WTC11 (cell line): Measurements from ENCODE around the gene PARP14. TPM values are rescaled to one million over a fixed set of nuclear protein-coding genes. Genes with fewer than 3 reads are reported as not detected.

Experiments
- ATAC-seq: fragments of 200-7000 bp; cut with Tn5 transposase; 2 replicates; pipeline ENCODE4 v1.10.0; 2021; ENCODE audit warnings: mild to moderate bottlenecking, moderate library complexity
- CTCF ChIA-PET: fragments of 300-600 bp; sonication (Branson Sonifier 250); formaldehyde crosslinking; loops from one replicate; lab custom pipeline; 2021; ENCODE audit warnings: antibody characterized with exemption; lab: Charles Lee
- POLR2A ChIA-PET: fragments of 350-600 bp; sonication (Branson Sonifier 250); formaldehyde crosslinking; loops from one replicate; lab custom pipeline; 2021; ENCODE audit warnings: antibody characterized with exemption; lab: Charles Lee
- DNase-seq: peaks from one replicate; pipeline ENCODE4 v3.0.0; 2021; ENCODE audit warnings: low spot score
- H3K27ac Mint-ChIP-seq: 2 replicates; pipeline ENCODE4 v1.8.0; 2021; ENCODE audit warnings: mixed read lengths
- H3K27me3 Mint-ChIP-seq: 2 replicates; pipeline ENCODE4 v1.8.0; 2021; ENCODE audit warnings: low read depth, mild to moderate bottlenecking, moderate library complexity, mixed read lengths
- H3K36me3 Mint-ChIP-seq: 2 replicates; pipeline ENCODE4 v1.8.0; 2021; ENCODE audit warnings: mixed read lengths
- H3K4me1 Mint-ChIP-seq: 2 replicates; pipeline ENCODE4 v1.8.0; 2022; ENCODE audit warnings: mixed read lengths
- H3K4me3 Mint-ChIP-seq: 2 replicates; pipeline ENCODE4 v1.8.0; 2021; ENCODE audit warnings: mild to moderate bottlenecking, moderate library complexity, mixed read lengths
- H3K9me3 Mint-ChIP-seq: 2 replicates; pipeline ENCODE4 v1.8.0; 2021; ENCODE audit warnings: mixed read lengths
- ATF3 ChIP-seq: sonication (generic); formaldehyde crosslinking; conservative IDR thresholded peaks from 2 replicates; pipeline ENCODE4 v1.8.1; 2022; ENCODE audit warnings: mild to moderate bottlenecking, missing genetic modification reagents
- E2F4 ChIP-seq: sonication (generic); formaldehyde crosslinking; IDR thresholded peaks from 2 replicates; pipeline ENCODE4 v1.8.1; 2022; ENCODE audit warnings: low read depth, mild to moderate bottlenecking, moderate library complexity, missing genetic modification reagents, borderline replicate concordance
- ELF4 ChIP-seq: sonication (generic); formaldehyde crosslinking; IDR thresholded peaks from 2 replicates; pipeline ENCODE4 v1.8.1; 2022; ENCODE audit warnings: low read depth, mild to moderate bottlenecking, moderate library complexity, missing genetic modification reagents
- EMX1 ChIP-seq: fragments of 250-450 bp; sonication (Bioruptor Pico); IDR thresholded peaks from 2 replicates; pipeline ENCODE4 v1.8.0; 2021; ENCODE audit warnings: mild to moderate bottlenecking
- ESRRA ChIP-seq: sonication (generic); formaldehyde crosslinking; IDR thresholded peaks from 2 replicates; pipeline ENCODE4 v1.8.1; 2022; ENCODE audit warnings: mild to moderate bottlenecking, missing genetic modification reagents, borderline replicate concordance
- ETV6 ChIP-seq: sonication (generic); formaldehyde crosslinking; IDR thresholded peaks from 2 replicates; pipeline ENCODE4 v1.8.1; 2022; ENCODE audit warnings: mild to moderate bottlenecking, missing genetic modification reagents
- FOXK1 ChIP-seq: sonication (generic); formaldehyde crosslinking; IDR thresholded peaks from 2 replicates; pipeline ENCODE4 v1.8.0; 2022; ENCODE audit warnings: mild to moderate bottlenecking, moderate library complexity, missing genetic modification reagents
- GRHL2 ChIP-seq: fragments of 250-450 bp; sonication (Bioruptor Pico); IDR thresholded peaks from 2 replicates; pipeline ENCODE4 v1.8.0; 2022; ENCODE audit warnings: mild to moderate bottlenecking, moderate library complexity; ENCODE audit not compliant: insufficient replicate concordance, severe bottlenecking
- GTF2I ChIP-seq: fragments of 250-450 bp; sonication (Bioruptor Pico); conservative IDR thresholded peaks from 2 replicates; pipeline ENCODE4 v1.4.0; 2021; ENCODE audit warnings: mild to moderate bottlenecking
- KAT7 ChIP-seq: sonication (generic); formaldehyde crosslinking; IDR thresholded peaks from 2 replicates; pipeline ENCODE4 v1.8.1; 2023; ENCODE audit warnings: missing genetic modification reagents, mild to moderate bottlenecking, borderline replicate concordance
- TP53 ChIP-seq: sonication (generic); formaldehyde crosslinking; IDR thresholded peaks from 2 replicates; pipeline ENCODE4 v1.8.1; 2023; ENCODE audit warnings: mild to moderate bottlenecking, missing genetic modification reagents
- ZBTB43 ChIP-seq: sonication (generic); formaldehyde crosslinking; IDR thresholded peaks from 2 replicates; pipeline ENCODE4 v1.8.1; 2023; ENCODE audit warnings: mild to moderate bottlenecking, missing genetic modification reagents
- ZNF219 ChIP-seq: sonication (generic); formaldehyde crosslinking; IDR thresholded peaks from 2 replicates; pipeline ENCODE4 v1.8.0; 2023; ENCODE audit warnings: missing genetic modification reagents, mild to moderate bottlenecking, borderline replicate concordance
- ZNF232 ChIP-seq: sonication (generic); formaldehyde crosslinking; IDR thresholded peaks from 2 replicates; pipeline ENCODE4 v1.8.0; 2022; ENCODE audit warnings: mild to moderate bottlenecking, missing genetic modification reagents
- ZNF281 ChIP-seq: sonication (generic); formaldehyde crosslinking; IDR thresholded peaks from 2 replicates; pipeline ENCODE4 v1.8.0; 2023; ENCODE audit warnings: mild to moderate bottlenecking, missing genetic modification reagents
- ZNF425 ChIP-seq: fragments of 250-450 bp; sonication (Bioruptor Pico); conservative IDR thresholded peaks from 2 replicates; pipeline ENCODE4 v1.9.0; 2021; ENCODE audit warnings: mild to moderate bottlenecking
- total RNA-seq: library from RNA; stranded (reverse); gene quantifications from 3 replicates; pipeline ENCODE4 v1.2.3, GENCODE V29; 2021
- TF ChIP-seq, protein P1 (sequence below): sonication (generic); formaldehyde crosslinking; IDR thresholded peaks from 2 replicates; pipeline ENCODE4 v1.8.0; 2022; ENCODE audit warnings: mild to moderate bottlenecking, missing genetic modification reagents
- TF ChIP-seq, protein P2 (sequence below): fragments of 250-450 bp; sonication (Bioruptor Pico); IDR thresholded peaks from 2 replicates; pipeline ENCODE4 v1.9.0; 2021; ENCODE audit warnings: moderate library complexity, mild to moderate bottlenecking, inconsistent platforms, borderline replicate concordance

The PARP14 gene
- total RNA-seq, 1 experiment from 2014 or later: 15.9 TPM

- POLR2A ChIA-PET: no interaction called here
- DNase-seq (no peak), ATAC-seq (peak; percentile 75)
- Mint-ChIP-seq H3K4me1 (peaks cover 13% of the 10 kb centered on the region), H3K27me3 (no peaks in the 10 kb centered on the region), H3K36me3 (peaks cover 40% of the 10 kb centered on the region), H3K27ac (peak overlapping the region; percentile 33; the same call in 1 of the 2 replicates), H3K9me3 (peaks cover 12% of the 10 kb centered on the region), H3K4me3 (no peak overlapping the region)
- CTCF ChIA-PET: interaction anchor here (1.0 to 2.3 kb wide), 2 partner anchors 9 to 16 kb away, joined by 3 to 8 read pairs; no protein-coding TSS in a partner anchor
- TF ChIP-seq ESRRA (CRISPR knock-in tag) (no peak), E2F4 (CRISPR knock-in tag) (no peak), ZNF232 (CRISPR knock-in tag) (no peak), FOXK1 (CRISPR knock-in tag) (no peak), ETV6 (no peak), ZNF425 (no peak), ZNF219 (CRISPR knock-in tag) (no peak), ELF4 (no peak), TP53 (CRISPR knock-in tag) (no peak), EMX1 (CRISPR knock-in tag) (no peak), ZNF281 (no peak), GTF2I (CRISPR knock-in tag) (no peak), GRHL2 (CRISPR knock-in tag) (no peak)
- TF ChIP-seq, protein P1, sequence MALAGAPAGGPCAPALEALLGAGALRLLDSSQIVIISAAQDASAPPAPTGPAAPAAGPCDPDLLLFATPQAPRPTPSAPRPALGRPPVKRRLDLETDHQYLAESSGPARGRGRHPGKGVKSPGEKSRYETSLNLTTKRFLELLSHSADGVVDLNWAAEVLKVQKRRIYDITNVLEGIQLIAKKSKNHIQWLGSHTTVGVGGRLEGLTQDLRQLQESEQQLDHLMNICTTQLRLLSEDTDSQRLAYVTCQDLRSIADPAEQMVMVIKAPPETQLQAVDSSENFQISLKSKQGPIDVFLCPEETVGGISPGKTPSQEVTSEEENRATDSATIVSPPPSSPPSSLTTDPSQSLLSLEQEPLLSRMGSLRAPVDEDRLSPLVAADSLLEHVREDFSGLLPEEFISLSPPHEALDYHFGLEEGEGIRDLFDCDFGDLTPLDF (CRISPR knock-in tag): no peak
- TF ChIP-seq, protein P2, sequence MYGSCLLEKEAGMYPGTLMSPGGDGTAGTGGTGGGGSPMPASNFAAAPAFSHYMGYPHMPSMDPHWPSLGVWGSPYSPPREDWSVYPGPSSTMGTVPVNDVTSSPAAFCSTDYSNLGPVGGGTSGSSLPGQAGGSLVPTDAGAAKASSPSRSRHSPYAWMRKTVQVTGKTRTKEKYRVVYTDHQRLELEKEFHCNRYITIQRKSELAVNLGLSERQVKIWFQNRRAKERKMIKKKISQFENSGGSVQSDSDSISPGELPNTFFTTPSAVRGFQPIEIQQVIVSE: no peak
Measured at GRCh38 chr3:122739172-122739571, 58.5 kb downstream of the PARP14 start.

DNA sequence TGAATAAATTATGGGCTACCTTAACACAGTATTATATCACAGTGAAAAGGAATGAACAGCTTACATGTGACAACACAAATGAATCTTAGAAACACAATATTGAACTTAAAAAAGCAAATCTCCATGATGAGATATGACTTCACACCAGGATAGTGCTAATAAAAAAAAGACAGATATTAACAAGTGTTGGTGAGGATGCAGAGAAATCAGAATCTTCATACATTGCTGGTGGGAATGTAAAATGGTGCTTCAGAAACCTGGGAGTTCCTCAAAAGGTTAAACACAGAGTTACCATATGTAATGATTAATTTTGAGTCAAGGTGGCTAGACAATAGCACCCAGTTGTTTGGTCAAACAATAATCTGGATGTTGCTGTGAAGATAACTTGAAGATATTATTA, 61.6 kb downstream of the PARP14 start:
- ATAC-seq: no peak
- no peak overlapping the region for H3K4me3 Mint-ChIP-seq

More for the DNA sequence above, 61.6 kb downstream of the PARP14 start:
- Mint-ChIP-seq H3K9me3 (peaks cover 20% of the 10 kb centered on the region), H3K4me1 (peaks cover 13% of the 10 kb centered on the region), H3K27me3 (no peaks in the 10 kb centered on the region), H3K36me3 (peaks cover 54% of the 10 kb centered on the region), H3K27ac (no peak overlapping the region)
- no peak for DNase-seq
- TF ChIP-seq KAT7 (CRISPR knock-in tag) (no peak), ATF3 (CRISPR knock-in tag) (no peak), ETV6 (no peak), ZBTB43 (CRISPR knock-in tag) (no peak), EMX1 (CRISPR knock-in tag) (no peak)
- POLR2A ChIA-PET: no interaction called here
- CTCF ChIA-PET: no interaction called here
